Measurements from ENCODE around the gene PRDM16. TPM values are rescaled to one million over a fixed set of nuclear protein-coding genes. Genes with fewer than 3 reads are reported as not detected.

The PRDM16 gene
- polyA plus RNA-seq, 1 donor (not counting 4 experiments of a cell fraction or from before 2014, with no cell fraction given), result 0.05 TPM

- H3K9ac ChIP-seq (ENCODE audit: control insufficient read depth, extremely low read depth, insufficient read depth, low read length), result no peak overlapping the region
- no peak overlapping the region for H3K4me2 ChIP-seq (ENCODE audit: control insufficient read depth, extremely low read depth, insufficient read depth, low read depth, low read length)
- no peak for DNase-seq (ENCODE audit: low read depth, low spot score)
- H3K4me3 ChIP-seq (ENCODE audit: control insufficient read depth in 2 of 3, extremely low read depth in 1 of 3, insufficient read depth in 2 of 3, low read depth in 1 of 3, low read length in 3 of 3), result no peak overlapping the region
- H3K4me1 ChIP-seq (ENCODE audit: control insufficient read depth, extremely low read depth, insufficient read depth, low read length), result no peaks in the 10 kb centered on the region
- H2AFZ ChIP-seq (ENCODE audit: control insufficient read depth, low read length), result no peak overlapping the region
- no peaks in the 10 kb centered on the region for H3K79me2 ChIP-seq (ENCODE audit: control insufficient read depth, insufficient read depth, low read length)
- H3K27ac ChIP-seq (ENCODE audit: control insufficient read depth, insufficient read depth, low read length), result no peak overlapping the region
- H3K36me3 ChIP-seq (ENCODE audit: control insufficient read depth in 2 of 2, extremely low read depth in 1 of 2, insufficient read depth in 2 of 2, low read length in 2 of 2), result no peaks in the 10 kb centered on the region
- no peaks in the 10 kb centered on the region for H4K20me1 ChIP-seq (ENCODE audit: control insufficient read depth, extremely low read depth, insufficient read depth, low read length)
- no peaks in the 10 kb centered on the region for H3K9me3 ChIP-seq (ENCODE audit: control insufficient read depth, low read depth, low read length)
- H3K9me1 ChIP-seq (ENCODE audit: control insufficient read depth, extremely low read depth, insufficient read depth, low read length), result no peaks in the 10 kb centered on the region
- no peak for FAIRE-seq
- dilution Hi-C loops (cut with MboI; ENCODE audit: extremely low pct_ligation_motif_present, low sequenced_read_pairs), result no loop called here
- no peak for TF ChIP-seq EZH2 (IDR thresholded peaks at IDR 0.05; ENCODE audit: low read length)
- H3K27me3 ChIP-seq (ENCODE audit: control insufficient read depth, extremely low read depth, insufficient read depth, low read length), result peaks cover 30% of the 10 kb centered on the region
Observed at GRCh38 chr1:3249231-3249630, 180.2 kb downstream of the PRDM16 start.

GRCh38 chr1:3249631-3250501, 180.9 kb downstream of the PRDM16 start:
- no peaks in the 10 kb centered on the region for H3K36me3 ChIP-seq (ENCODE audit: control insufficient read depth in 2 of 2, extremely low read depth in 1 of 2, insufficient read depth in 2 of 2, low read length in 2 of 2)
- H3K27ac ChIP-seq (ENCODE audit: control insufficient read depth, insufficient read depth, low read length), result no peak overlapping the region
- H3K4me2 ChIP-seq (ENCODE audit: control insufficient read depth, extremely low read depth, insufficient read depth, low read depth, low read length), result no peak overlapping the region
- no peaks in the 10 kb centered on the region for H3K4me1 ChIP-seq (ENCODE audit: control insufficient read depth, extremely low read depth, insufficient read depth, low read length)
- DNase-seq (ENCODE audit: low read depth, low spot score) (no peak), FAIRE-seq (no peak)
- dilution Hi-C loops (cut with MboI; ENCODE audit: extremely low pct_ligation_motif_present, low sequenced_read_pairs), result no loop called here
- no peak overlapping the region for H3K9ac ChIP-seq (ENCODE audit: control insufficient read depth, extremely low read depth, insufficient read depth, low read length)
- no peaks in the 10 kb centered on the region for H4K20me1 ChIP-seq (ENCODE audit: control insufficient read depth, extremely low read depth, insufficient read depth, low read length)
- H3K9me1 ChIP-seq (ENCODE audit: control insufficient read depth, extremely low read depth, insufficient read depth, low read length), result no peaks in the 10 kb centered on the region
- H3K9me3 ChIP-seq (ENCODE audit: control insufficient read depth, low read depth, low read length), result no peaks in the 10 kb centered on the region
- peaks cover 30% of the 10 kb centered on the region for H3K27me3 ChIP-seq (ENCODE audit: control insufficient read depth, extremely low read depth, insufficient read depth, low read length)
- H3K4me3 ChIP-seq (ENCODE audit: control insufficient read depth in 2 of 3, extremely low read depth in 1 of 3, insufficient read depth in 2 of 3, low read depth in 1 of 3, low read length in 3 of 3), result no peak overlapping the region
- no peak overlapping the region for H2AFZ ChIP-seq (ENCODE audit: control insufficient read depth, low read length)
- H3K79me2 ChIP-seq (ENCODE audit: control insufficient read depth, insufficient read depth, low read length), result no peaks in the 10 kb centered on the region
- no peak for TF ChIP-seq EZH2 (IDR thresholded peaks at IDR 0.05; ENCODE audit: low read length)
- TF ChIP-seq CTCF (optimal IDR thresholded peaks at IDR 0.05 in 1 of 3, IDR thresholded peaks at IDR 0.05 in 1 of 3, conservative IDR thresholded peaks at IDR 0.05 in 1 of 3; ENCODE audit: extremely low read depth in 1 of 3, insufficient read depth in 2 of 3, low read length in 3 of 3), result no peak
